Erythroblast (primary cell): Measurements from ENCODE around the gene HCFC1.

Experiments used
- DNase-seq, 2 experiments: peaks; one replicate each; lab custom pipeline; 2025; lab: John Stamatoyannopoulos, UW
- GATA1 ChIP-seq: IDR thresholded peaks from 2 replicates; pipeline ENCODE4 v1.6.1; 2011; ENCODE audit warnings: low read depth, mild to moderate bottlenecking, control low read depth, low read length, moderate library complexity
- POLR2A ChIP-seq: IDR thresholded peaks from 2 replicates; pipeline ENCODE4 v1.6.1; 2011; ENCODE audit warnings: mild to moderate bottlenecking, low read length

Gene HCFC1

DNA sequence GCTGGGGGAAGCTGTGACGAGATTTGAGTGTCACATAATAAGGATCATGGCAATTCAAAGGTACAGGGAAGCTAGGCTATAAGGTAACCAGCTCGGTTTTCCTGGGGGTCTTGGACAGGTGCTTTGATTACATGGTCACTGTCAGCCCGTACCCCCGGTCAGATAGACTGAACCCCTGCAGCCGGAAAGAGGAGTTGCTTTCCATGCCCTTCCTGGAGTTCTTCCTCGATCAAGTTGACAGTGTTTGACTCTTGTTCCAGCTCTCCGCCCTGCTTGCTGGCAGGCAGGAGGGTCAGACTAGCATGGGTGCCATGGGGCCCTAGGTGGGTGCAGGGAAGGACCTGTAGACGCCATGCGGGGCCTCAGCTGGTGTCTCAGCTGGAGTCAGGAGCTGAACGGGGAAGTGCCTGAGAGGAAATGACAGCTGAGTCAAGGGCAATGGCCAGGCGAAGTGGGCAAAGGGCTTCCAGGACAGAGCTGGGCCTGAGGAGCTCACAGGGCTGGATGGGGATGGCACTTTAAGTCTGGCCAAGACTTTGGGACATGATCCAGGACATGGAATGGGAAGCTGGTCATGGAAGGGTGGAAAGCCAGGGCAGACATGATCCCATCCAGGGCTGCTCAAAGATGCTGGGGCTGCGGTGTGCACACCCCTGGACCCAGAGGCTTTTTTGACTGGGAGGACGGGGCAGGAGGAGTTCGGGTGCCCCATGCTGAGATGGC, 2.5 kb upstream of the HCFC1 start:
- no peak for DNase-seq
- TF ChIP-seq POLR2A = no peak
- no peak for TF ChIP-seq GATA1

DNA sequence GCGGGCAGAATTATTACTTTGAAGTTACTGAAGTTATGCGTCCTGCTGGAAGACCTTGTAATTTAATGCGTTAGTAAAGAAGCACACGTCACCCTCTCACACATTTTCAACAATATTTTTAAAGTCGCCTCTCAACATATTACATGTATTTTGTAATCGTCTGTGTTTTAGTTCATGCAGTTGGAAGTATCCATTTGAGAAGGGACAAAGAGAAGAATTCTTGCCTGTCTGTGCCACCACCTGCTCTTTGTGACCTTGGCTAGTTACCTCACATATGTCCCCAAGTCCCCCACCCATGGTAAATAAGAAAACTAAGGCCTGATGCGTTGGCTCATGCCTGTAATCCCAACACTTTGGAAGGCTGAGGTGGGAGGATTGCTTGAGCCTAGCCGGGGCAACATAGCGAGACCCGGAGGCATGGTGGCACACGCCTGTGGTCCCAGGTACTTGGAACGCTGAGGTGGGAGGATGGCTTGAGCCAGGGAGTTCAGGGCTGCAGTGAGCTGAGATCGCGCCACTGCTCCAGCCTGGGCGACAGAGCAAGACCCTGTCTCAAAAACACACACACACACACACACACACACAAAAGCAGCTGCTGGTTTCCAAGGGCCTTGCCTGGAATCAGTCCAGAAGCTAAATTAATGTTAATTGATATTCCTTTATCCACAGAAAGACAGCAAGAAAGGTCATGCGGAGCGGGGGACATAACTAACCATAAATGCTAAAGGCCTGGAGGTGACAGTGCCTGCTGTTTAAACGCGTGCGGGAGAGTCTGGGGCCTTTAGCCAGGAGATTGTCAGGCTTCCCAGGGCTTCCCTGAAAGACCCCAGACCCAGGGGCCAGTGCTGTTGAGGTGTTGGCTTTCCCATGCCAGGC, 1.7 kb upstream of the HCFC1 start:
- no peak for TF ChIP-seq POLR2A
- no peak for TF ChIP-seq GATA1
- DNase-seq = peak in 1 of 2 experiments; percentile 53

DNA sequence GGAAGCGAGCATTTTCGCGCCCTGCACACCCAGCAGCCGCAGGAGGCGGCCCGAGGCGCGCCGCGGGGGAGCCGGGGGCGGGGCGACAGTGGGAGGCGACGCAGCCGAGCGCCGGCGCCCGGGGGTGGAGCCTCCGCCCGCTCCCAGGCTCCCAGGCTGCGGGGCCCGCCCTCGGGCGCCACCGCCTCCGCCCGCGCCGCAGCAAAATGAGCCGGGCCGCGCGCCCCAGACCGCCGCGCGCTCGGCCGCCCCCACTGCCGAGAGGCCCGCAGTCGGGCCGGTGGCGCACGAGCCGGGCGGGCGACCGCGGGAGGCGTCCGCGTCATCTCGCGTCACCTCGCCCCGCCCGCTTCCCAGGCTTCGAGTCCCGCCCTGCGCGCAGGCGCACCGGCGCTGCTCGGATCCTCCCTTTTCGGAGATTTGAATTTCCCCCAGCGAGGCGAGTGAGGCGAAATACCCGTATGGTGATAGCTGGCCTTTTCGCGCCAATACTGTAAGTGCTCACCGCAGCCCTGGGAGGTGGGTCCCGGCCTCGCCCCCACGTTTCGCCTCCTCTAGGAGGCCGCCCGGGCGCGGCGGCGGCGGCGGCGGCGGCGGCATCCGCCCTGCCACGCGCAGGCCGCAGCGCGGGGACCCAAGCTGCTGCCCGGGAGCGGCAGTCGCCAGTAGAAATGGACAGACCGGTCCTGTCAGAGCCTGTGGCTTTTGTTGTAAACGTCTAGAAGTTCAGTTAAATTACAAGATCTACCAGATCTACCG, 929 bp upstream of the HCFC1 start, which contains the start of gene TMEM187:
TSS of gene TMEM187 (plus strand) at position 387 of the 759 bp plus-strand sequence. CDS start 9,309 bp downstream, outside the sequence.
- peak; percentile 96 for DNase-seq
- TF ChIP-seq GATA1 (no peak), POLR2A (peak; percentile 73)

DNA sequence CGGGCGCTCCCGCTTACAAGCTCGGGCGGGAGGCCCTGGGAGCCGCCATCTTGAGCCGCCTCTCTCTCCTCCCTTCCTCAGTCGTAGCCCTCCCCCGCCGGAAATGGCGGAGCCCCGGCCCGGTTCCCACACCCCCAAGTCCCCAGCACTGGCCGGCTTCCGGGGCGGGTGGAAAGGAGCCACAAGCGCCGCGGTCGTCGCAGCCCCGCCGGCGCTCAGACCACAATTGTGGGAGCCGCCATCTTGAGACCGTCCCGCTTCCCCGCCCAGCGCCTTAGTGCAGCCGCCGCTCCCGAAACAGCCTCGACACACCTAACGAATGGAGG, 531 bp downstream of the HCFC1 start:
- DNase-seq = peak; percentile 85 to 86
- TF ChIP-seq POLR2A (no peak), GATA1 (no peak)

DNA sequence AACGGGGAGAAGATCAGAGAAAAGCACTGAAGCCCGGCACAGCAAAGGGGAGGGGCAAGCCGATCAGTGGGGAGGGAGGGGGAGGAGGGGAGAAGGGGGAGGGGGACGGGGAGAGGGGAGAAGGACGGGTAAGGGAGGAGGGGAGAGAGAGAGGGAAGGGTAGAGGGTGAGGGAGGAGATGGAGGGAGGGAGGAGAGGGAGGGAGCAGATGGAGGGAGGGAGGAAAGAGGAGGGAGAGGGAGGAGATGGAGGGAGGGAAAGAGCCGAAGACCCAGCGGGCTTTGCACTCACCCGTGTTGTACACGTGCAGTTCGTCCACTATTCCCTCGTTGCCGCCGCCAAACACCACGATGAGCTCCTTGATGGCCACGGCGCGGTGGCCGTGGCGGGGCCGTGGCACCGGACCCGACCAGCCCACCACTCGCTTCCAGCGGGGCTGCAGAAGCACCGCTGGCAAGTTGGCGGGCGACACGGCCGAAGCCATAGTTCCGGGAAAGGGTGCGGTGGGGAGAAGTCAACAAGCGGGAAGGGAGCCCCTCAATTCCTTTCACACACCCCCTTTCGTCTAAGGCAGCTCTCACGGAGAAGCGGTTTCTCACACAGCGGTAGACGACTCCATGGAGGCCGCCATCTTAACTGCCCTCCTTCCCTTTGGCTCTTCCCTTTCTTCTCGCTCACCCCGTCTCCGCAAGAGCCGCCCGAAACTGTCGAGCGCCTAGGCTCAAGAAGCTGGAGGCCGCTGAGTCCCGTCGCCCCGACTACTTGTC, 1.1 kb downstream of the HCFC1 start:
- TF ChIP-seq POLR2A (peak; percentile 11), GATA1 (no peak)
- peak; percentile 79 to 85 for DNase-seq

DNA sequence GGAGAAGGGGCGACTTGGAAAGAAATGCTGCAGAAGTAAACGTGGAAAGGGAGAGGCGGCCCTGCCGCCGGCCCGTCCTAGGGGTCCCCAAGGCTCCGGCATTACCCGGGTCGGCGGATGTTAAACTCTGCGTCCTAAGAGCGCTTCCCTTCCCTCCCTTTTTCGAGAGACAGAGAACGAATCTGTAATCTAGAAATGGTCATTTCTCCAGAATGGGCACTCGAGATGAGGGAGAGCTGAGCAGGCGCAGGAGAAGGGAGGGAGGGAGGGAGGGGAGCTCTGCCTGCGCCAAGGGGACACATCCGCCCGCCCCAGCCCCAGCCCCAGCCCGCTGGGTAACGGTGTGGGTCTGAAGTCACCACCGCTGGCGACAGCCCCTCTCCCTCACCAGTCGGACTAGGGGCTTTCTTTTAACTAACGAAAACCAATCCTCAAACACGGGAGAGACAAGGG, 1.7 kb downstream of the HCFC1 start:
- TF ChIP-seq POLR2A = no peak
- TF ChIP-seq GATA1 = no peak
- peak in 1 of 2 experiments; percentile 64 for DNase-seq

DNA sequence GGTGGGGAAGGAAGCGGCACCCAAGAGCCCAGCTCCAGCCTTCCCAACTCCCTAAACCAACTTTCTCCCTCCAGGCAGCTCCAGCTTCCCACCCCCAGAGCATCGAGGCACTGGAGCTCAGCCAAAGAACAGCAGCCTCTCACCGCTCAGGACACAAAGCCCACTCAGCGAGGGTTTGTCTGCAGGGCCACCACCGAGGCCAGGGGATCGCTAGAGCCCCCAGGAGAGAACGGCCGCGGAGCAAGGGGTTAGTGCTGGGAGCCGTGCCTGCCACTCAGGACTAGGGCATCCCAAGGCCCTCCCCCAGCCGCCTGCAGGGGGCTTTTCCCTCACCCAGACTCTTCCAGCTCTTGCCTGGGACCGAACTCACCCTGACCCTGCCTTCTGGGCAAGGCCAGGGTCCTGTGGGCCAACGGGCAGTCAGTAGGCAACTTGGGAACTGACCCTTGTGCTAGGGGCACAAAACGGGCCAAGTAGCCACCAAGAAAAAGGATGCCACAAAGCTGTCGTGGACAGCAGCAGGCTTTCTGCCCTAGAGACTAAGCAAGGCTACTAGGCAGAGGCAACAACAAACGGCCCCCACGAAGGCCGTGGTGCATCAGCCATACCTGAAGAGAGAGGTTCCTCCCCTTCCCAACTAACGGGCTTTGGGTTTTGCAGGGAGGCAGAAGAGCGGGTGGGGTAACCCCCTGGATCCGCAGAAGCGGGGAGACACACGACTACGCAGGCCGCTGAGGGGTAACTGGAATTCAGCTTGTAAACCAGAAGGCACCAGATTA, 2.3 kb downstream of the HCFC1 start:
- TF ChIP-seq GATA1 (no peak), POLR2A (no peak)
- peak in 1 of 2 experiments; percentile 48 for DNase-seq

DNA sequence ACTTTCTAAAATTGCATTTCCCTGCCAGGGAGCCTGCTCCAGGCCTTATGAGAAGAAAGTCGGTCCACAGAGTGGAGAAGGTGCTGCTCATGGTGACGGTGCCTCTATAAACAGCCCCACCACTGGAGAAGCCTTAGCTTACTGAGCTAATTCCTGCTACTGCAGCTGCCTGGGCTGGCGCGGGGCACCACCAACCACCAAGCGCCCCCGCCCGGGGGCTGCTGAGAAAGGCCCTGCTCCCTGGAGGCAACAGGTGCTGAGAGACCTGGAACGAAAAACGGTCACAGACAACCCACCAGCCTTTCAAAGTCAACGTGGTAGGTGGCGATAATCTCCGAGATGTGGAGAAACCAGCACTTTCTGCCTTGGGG, 2.9 kb downstream of the HCFC1 start:
- DNase-seq = peak; percentile 54 to 63
- TF ChIP-seq POLR2A = no peak
- TF ChIP-seq GATA1 = no peak

DNA sequence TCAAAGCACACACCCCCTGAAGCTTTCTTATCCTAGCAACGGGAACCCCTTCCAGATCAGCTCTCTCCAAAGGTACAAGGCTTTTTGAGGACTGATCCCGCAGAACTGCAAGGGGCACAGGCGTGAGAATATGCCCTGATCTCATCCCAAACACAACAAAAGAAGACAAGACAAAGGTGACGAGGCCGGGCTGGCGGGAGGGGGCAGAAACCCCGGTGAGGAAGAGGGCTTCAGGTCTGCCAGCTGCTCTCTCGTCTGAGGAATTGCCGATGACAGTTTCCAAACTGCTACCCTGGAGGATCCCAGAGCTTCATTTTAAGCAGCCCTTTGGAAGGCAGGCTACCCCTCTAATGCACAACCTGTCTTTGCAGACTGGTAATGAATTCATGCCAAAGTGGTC, 3.4 kb downstream of the HCFC1 start:
- TF ChIP-seq POLR2A (no peak), GATA1 (no peak)
- no peak for DNase-seq

DNA sequence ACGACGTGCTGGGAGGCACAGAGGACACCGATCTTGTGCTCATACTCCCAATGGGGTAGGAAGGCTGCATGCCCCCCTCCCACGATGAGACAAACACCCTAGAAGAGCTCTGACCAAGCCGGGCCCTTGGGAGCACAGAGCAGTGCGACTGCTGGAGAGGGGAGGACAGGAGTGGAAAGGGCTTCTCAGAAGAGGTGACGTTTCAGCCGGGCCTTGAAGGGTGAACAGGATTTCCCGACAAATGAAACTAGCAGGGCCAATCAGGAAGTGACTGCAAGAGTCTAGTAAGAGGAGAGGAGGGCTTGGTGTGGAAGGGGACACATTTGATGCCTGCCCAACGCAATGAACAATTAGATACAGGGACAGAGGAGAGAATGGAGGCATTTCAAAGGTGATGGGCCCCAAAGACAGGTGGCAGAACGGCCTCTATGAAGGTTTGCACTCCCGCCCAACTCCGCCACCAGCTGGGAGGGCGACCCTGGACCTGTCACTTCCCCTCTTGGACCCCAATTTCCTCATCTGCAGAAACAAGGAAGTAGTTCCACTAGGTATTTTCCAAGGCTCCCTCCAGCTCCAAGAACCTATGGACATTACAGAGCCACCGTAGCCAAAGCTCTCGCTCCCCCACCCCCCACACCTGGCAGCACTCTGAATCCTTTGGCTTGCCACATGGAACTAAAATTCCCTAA, 3.9 kb downstream of the HCFC1 start:
- DNase-seq = no peak
- TF ChIP-seq POLR2A = no peak
- TF ChIP-seq GATA1 = no peak

DNA sequence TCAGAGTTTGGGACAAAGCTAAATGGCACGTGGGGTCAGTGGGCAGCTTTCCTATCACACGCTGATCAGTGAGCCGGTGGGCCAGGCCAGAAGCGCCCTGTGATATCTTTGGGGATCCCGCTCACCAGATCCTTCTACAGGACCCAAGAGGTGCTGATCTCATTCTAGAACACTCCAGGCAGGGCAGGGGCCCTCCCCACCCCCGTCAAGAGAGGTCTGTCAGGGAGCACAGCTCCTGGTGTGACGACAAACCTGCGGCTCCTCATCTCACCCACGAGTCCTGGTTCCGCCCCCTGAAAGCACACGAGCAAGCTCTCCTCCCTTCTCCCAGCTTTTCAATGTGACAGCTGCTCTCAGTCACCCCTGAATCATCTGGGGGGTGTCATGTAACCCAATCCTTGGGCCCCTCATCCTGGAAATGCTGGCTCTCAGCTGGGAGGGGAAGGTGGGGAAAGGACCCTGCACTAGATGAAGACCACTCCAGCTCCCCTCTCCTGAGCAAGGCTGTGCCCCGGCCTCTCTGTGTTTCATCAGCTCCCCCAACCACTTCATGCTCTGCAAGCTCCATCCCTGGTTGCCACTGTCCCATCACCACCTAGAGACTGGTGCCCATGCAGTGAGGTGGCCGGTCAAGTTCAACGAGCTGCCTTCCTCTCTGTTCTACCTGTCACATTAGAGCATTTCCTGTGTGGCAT, 4.6 kb downstream of the HCFC1 start:
- no peak for DNase-seq
- TF ChIP-seq POLR2A = no peak
- no peak for TF ChIP-seq GATA1

DNA sequence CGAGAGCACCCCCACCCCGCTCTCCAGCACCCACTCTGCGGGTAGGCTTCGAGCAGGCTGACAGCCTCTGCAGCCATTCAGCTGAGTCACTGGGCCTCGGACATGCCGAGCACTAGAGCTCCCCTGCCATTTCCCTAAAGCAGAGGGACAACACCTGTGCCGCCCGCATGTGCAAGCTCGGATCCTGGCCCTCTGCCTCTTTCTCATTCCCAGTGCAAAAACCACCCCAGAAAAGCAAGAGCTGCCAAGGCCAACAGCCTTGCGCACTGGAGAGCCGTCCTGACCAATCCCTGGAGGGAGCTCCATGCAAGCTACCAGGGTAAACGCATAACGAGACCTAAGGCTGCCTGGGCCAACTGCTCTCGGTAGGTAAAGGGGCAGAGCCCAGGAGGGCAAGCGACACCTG, 5.3 kb downstream of the HCFC1 start:
- no peak for DNase-seq

More for the DNA sequence above, 5.3 kb downstream of the HCFC1 start:
- TF ChIP-seq GATA1 = no peak
- TF ChIP-seq POLR2A = no peak
